ENCODE results near the gene MMP3. TPM values are rescaled to one million over a fixed set of nuclear protein-coding genes. Genes with fewer than 3 reads are reported as not detected.

The MMP3 gene
- total RNA-seq, 1 experiment from 2014 or later = not detected

DNA sequence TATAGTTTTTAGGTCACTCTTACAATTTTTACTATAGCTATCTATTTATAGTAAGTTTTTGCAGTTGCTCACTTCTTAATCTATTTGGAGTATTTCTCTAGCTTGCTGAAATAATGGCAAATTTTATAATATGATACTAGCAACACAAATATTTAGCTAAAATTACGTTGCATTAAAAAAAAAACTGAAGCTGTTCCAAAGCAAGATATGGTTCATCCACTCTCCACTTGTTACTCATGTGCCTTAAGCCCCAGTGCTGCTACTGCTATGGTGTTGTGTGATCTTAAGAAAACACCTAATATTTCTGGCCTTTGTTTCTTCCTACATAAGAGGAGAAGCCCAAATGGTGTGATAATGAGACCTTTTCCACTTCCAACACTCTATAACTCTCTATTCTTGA, 479 bp downstream of the MMP3 start:
- Histone ChIP-seq H2BK15ac (ENCODE audit: low read depth, low read length) (no peak overlapping the region), H2BK120ac (ENCODE audit: low read depth, low read length, poor library complexity, severe bottlenecking) (no peak overlapping the region), H3K4ac (ENCODE audit: low read depth, low read length) (no peak overlapping the region), H3K18ac (ENCODE audit: insufficient read length, low read depth, low read length) (no peak overlapping the region), H3K4me1 (ENCODE audit: insufficient read depth, low read length) (no peaks in the 10 kb centered on the region; the same call in 1 of the 2 replicates), H3T11ph (ENCODE audit: low read length) (no peak overlapping the region), H3K9me3 (ENCODE audit: control insufficient read depth, low read depth, low read length) (no peaks in the 10 kb centered on the region), H3K4me2 (ENCODE audit: insufficient read depth, insufficient read length, low read length) (no peak overlapping the region), H2AK5ac (ENCODE audit: insufficient read length, low read length) (no peak overlapping the region), H3K9ac (ENCODE audit: extremely low read depth, insufficient read length, low read length) (no peak overlapping the region), H3K27me3 (ENCODE audit: insufficient read depth, low read length) (no peaks in the 10 kb centered on the region), H3K79me1 (ENCODE audit: insufficient read depth, low read depth, low read length, poor library complexity, severe bottlenecking) (no peaks in the 10 kb centered on the region), H3K27ac (ENCODE audit: insufficient read length, low read depth, low read length) (no peak overlapping the region), H2BK20ac (ENCODE audit: low read depth, low read length, poor library complexity, severe bottlenecking) (no peak overlapping the region), H3K23me2 (ENCODE audit: insufficient read length, low read depth, low read length, poor library complexity, severe bottlenecking) (no peaks in the 10 kb centered on the region), H4K20me1 (ENCODE audit: control insufficient read depth, insufficient read depth, insufficient read length) (no peaks in the 10 kb centered on the region), H3K79me2 (ENCODE audit: insufficient read depth, low read length) (no peaks in the 10 kb centered on the region), H4K5ac (ENCODE audit: insufficient read length, low read depth, low read length) (no peak overlapping the region), H3K56ac (ENCODE audit: insufficient read length, low read depth, low read length) (no peak overlapping the region), H4K8ac (replicated peaks; ENCODE audit: insufficient read length, low read depth, low read length) (no peak overlapping the region), H3K14ac (ENCODE audit: insufficient read depth, low read length) (no peak overlapping the region), H4K91ac (ENCODE audit: insufficient read length, low read depth, low read length) (no peak overlapping the region), H3K23ac (ENCODE audit: insufficient read length, low read depth, low read length) (no peak overlapping the region), H2AFZ (ENCODE audit: low read length) (no peak overlapping the region), H2BK5ac (ENCODE audit: insufficient read length, low read length) (no peak overlapping the region), H2BK12ac (ENCODE audit: insufficient read length, low read depth, low read length) (no peak overlapping the region)
- no peak overlapping the region; a peak in 1 of 7 replicates for H3K27ac Mint-ChIP-seq
- no peaks in the 10 kb centered on the region for H3K27me3 Mint-ChIP-seq (ENCODE audit: low read depth)
- H3K4me1 Mint-ChIP-seq = peaks cover 2 to 3% of the 10 kb centered on the region in 2 experiments; a peak in 2 of 4 replicates
- no peaks in the 10 kb centered on the region for H3K9me3 Mint-ChIP-seq
- DNase-seq = no peak
- H3K36me3 Mint-ChIP-seq (ENCODE audit: insufficient read depth in 1 of 3, low read depth in 3 of 3) = no peaks in the 10 kb centered on the region
- TF ChIP-seq, protein P1, sequence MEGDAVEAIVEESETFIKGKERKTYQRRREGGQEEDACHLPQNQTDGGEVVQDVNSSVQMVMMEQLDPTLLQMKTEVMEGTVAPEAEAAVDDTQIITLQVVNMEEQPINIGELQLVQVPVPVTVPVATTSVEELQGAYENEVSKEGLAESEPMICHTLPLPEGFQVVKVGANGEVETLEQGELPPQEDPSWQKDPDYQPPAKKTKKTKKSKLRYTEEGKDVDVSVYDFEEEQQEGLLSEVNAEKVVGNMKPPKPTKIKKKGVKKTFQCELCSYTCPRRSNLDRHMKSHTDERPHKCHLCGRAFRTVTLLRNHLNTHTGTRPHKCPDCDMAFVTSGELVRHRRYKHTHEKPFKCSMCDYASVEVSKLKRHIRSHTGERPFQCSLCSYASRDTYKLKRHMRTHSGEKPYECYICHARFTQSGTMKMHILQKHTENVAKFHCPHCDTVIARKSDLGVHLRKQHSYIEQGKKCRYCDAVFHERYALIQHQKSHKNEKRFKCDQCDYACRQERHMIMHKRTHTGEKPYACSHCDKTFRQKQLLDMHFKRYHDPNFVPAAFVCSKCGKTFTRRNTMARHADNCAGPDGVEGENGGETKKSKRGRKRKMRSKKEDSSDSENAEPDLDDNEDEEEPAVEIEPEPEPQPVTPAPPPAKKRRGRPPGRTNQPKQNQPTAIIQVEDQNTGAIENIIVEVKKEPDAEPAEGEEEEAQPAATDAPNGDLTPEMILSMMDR (conservative IDR thresholded peaks at IDR 0.05) = no peak
- WGBS (ENCODE audit: extremely low coverage, insufficient read length, low lambda C conversion rate) = no CpG with 5 or more reads among the region's 1 CpG
- no peak overlapping the region for H3K4me3 Mint-ChIP-seq
